ENCODE data around the gene BCKDK.
A peak's percentile ranks its signal among the peaks of the same experiment; 100 is the strongest.
"Not testable (repeated sequence)": the region's sequence is repeated elsewhere in the genome, so short reads cannot be mapped to it uniquely, and the experiment has no call there.

Gene BCKDK

GRCh38 chr16:31144418-31144817 is 36.2 kb downstream of the BCKDK start:
- peak; percentile 1 for DNase-seq

GRCh38 chr16:31145398-31145990 is 37.3 kb downstream of the BCKDK start:
- no peak for DNase-seq

DNA sequence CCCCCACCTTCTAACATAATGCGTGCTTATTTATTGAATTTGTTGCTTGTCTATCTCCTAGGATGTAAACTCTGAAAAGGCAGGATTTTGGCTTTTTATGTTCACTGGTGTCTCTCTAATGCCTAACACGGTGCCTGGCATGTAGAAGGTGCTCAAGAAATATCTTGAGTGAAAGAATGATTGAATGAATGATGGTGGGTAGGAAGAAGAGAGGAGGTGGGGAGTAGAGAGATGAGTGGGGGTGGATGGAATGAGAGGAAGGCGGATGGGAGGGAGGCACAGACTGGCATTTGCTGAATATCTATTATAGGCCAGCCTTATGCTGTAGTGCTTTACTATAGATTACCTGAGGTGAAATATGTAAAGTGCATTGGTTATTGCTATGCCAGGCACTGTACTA is 39.4 kb downstream of the BCKDK start:
- DNase-seq = no peak

DNA sequence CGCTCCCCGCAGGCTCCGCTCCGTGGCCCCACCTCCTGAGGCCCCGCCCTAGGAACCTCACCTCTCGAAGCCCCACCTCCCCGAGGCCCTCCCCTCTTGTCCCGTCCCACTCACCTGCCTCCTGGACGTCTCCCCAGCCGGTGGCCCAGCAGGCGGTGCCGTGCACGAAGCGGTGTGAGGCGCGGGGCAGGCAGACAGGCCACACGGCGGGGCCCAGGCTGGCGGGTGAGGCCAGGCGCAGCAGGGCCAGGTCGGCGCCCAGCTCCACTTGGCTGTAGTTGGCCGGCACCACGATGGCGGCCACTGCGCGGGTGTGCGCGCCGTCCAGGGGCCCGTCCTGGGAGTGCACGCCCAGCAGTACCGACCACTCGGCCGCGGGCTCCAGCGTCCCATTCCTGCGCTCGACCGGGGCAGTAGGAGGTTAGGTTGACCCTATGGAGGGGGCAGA is 40.1 kb downstream of the BCKDK start:
- DNase-seq = no peak

DNA sequence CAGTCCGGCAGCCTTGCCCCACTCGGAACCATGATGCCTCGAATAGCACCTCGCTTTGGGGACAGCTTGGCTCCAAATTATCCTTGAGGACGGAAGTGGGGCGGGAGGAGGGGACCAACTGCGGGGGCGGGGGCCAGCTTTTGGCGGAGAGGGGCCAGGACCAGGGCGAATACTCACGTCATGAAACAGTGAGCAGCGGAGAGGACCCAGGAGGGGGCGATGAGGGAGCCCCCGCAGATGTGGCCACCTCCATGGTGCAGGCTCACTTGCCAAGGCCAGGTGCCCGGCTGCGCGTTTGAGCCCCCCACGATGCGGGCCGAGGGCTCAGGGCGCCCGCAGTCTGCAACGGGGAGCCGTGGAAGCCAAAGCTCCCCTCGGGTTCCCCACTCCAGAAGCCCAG is 40.7 kb downstream of the BCKDK start:
- no peak for DNase-seq

DNA sequence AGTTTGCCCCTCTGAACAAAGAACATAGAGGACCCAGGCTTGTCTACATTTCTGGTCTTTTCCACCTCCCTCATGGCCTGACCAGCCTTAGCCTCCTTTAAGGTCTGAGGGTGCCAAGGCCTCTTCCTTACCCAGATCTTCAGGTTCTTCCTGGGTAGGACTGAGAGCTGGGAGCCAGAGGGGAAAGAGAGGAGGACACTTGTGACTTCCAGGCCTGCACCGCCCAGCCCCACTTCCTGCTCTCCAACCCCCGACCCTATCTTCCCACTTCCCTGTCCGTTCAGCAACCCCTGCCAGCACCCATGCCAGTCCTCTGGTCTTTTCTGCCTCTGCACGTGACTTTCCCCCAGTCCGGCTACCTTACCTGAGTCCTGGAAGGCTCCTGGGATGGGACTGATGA is 41.1 kb downstream of the BCKDK start:
- DNase-seq = no peak

GRCh38 chr16:31149894-31150890 is 42.0 kb downstream of the BCKDK start, which contains the start of gene PRSS36:
Gene PRSS36, minus strand, starts transcription at chr16:31150066. Its CDS starts 31 bp downstream, at chr16:31150035.
- no peak for DNase-seq

DNA sequence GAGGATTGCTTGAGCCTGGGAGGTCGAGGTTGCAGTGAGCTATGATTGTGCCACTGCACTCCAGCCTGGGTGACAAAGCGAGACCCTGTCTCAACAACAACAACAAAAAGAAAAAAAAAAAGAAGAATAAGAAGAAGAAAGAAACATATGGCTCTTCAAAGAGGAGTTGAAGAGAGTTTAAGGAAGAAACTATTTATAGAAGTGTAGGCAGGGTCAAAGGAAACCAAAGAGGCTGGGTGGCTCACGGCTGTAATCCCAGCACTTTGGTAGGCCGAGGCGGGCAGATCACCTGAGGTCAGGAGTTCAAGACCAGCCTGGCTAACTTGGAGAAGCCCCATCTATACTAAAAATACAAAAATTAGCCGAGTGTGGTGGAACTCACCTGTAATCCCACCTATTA is 42.8 kb downstream of the BCKDK start:
- DNase-seq = not testable (repeated sequence)

- DNase-seq = no peak
Observed at GRCh38 chr16:31157136-31157535, 49.0 kb downstream of the BCKDK start.

Measured in HCEC 1CT (cell line).